Mesenteric fat pad (tissue), 1 donor: ENCODE results near the gene EPX. TPM values are rescaled to one million over a fixed set of nuclear protein-coding genes. Genes with fewer than 3 reads are reported as not detected.
"Not testable (repeated sequence)": the region's sequence is repeated elsewhere in the genome, so short reads cannot be mapped to it uniquely, and the experiment has no call there.

Experiments
- DNase-seq: peaks from one replicate; pipeline ENCODE4 v3.0.0-alpha.2; 2020; ENCODE audit warnings: low spot score
- long read RNA-seq: library from polyadenylated mRNA; unstranded; transcript quantifications from one replicate; pipeline ENCODE4 v2.0.0, GENCODE V29; 2020
- total RNA-seq: library from RNA; stranded (reverse); fragmentation: NEBNext Ultra II Directional; extraction: Animal tissue kit (Norgen Biotek cat#: 25700); gene quantifications from one replicate; pipeline ENCODE4 v1.2.1, GENCODE V29; 2021
- donor health status: DM: yes; HTN: yes; CAD: no.

The EPX gene
- not detected for total RNA-seq
- long read RNA-seq: 0 reads

- no peak for DNase-seq
Observed at GRCh38 chr17:58192612-58193011, at the start of gene EPX. EPX (plus strand) TSS chr17:58192726; CDS start chr17:58192847, 121 bp downstream.

- not testable (repeated sequence) for DNase-seq
Observed at GRCh38 chr17:58143335-58143734, 49.2 kb upstream of the EPX start.

GRCh38 chr17:58144801-58145200 lies 47.7 kb upstream of the EPX start:
- DNase-seq: no peak

- no peak for DNase-seq
Observed at GRCh38 chr17:58147930-58148434, 44.5 kb upstream of the EPX start, which contains the start of gene OR4D1. OR4D1 (plus strand) TSS chr17:58148384; CDS start chr17:58155154, 6,770 bp downstream.

- DNase-seq: no peak
Observed at GRCh38 chr17:58148609-58149008, 43.9 kb upstream of the EPX start.

- DNase-seq: no peak
Observed at GRCh38 chr17:58150394-58150793, 42.1 kb upstream of the EPX start.

- DNase-seq: no peak
Observed at GRCh38 chr17:58153046-58153445, 39.5 kb upstream of the EPX start.

GRCh38 chr17:58153671-58154070 lies 38.9 kb upstream of the EPX start:
- no peak for DNase-seq

GRCh38 chr17:58156839-58157803 lies 35.4 kb upstream of the EPX start:
- no peak for DNase-seq

- DNase-seq: no peak
Observed at GRCh38 chr17:58158181-58158580, 34.3 kb upstream of the EPX start.

- DNase-seq: no peak
Observed at GRCh38 chr17:58161566-58161965, 31.0 kb upstream of the EPX start.

- DNase-seq: no peak
Observed at GRCh38 chr17:58165981-58166380, 26.5 kb upstream of the EPX start.

GRCh38 chr17:58166682-58167081 lies 25.8 kb upstream of the EPX start, which contains the start of gene OR4D2:
OR4D2 (plus strand) TSS chr17:58166982; CDS start chr17:58169656, 2,674 bp downstream.
- DNase-seq: no peak

GRCh38 chr17:58170622-58171021 lies 21.9 kb upstream of the EPX start:
- no peak for DNase-seq

GRCh38 chr17:58172369-58173071 lies 20.0 kb upstream of the EPX start:
- no peak for DNase-seq

- DNase-seq: no peak
Observed at GRCh38 chr17:58174871-58175270, 17.7 kb upstream of the EPX start.

- DNase-seq: no peak
Observed at GRCh38 chr17:58176200-58176599, 16.3 kb upstream of the EPX start.

- DNase-seq: no peak
Observed at GRCh38 chr17:58181796-58182195, 10.7 kb upstream of the EPX start.

- DNase-seq: no peak
Observed at GRCh38 chr17:58183514-58183913, 9.0 kb upstream of the EPX start.

- no peak for DNase-seq
Observed at GRCh38 chr17:58184308-58184985, 8.1 kb upstream of the EPX start.
